Breast epithelium (tissue), 3 donors: ENCODE results near the gene OBSCN.

ENCODE experiments used
- POLR2A ChIP-seq: fragments of 450-650 bp; IDR thresholded peaks from one replicate; pipeline ENCODE4 v1.6.1; 2016; ENCODE audit warnings: antibody characterized with exemption, mild to moderate bottlenecking, moderate library complexity
- POLR2AphosphoS5 ChIP-seq, 3 donors: sonication (generic); formaldehyde crosslinking; IDR thresholded peaks; one replicate each; pipeline ENCODE4 v1.6.1; 2017; ENCODE audit warnings: antibody characterized with exemption in 3 of 3
- TF ChIP-seq, protein P1 (sequence below), 3 donors: fragments of 450-650 bp; IDR thresholded peaks; one replicate each; pipeline ENCODE4 v1.5.1; 2016 to 2017; ENCODE audit warnings: antibody characterized with exemption in 3 of 3, mild to moderate bottlenecking in 3 of 3, moderate library complexity in 3 of 3

GRCh38 chr1:228350179-228350742 lies 142.4 kb downstream of the OBSCN start:
- TF ChIP-seq, protein P1, sequence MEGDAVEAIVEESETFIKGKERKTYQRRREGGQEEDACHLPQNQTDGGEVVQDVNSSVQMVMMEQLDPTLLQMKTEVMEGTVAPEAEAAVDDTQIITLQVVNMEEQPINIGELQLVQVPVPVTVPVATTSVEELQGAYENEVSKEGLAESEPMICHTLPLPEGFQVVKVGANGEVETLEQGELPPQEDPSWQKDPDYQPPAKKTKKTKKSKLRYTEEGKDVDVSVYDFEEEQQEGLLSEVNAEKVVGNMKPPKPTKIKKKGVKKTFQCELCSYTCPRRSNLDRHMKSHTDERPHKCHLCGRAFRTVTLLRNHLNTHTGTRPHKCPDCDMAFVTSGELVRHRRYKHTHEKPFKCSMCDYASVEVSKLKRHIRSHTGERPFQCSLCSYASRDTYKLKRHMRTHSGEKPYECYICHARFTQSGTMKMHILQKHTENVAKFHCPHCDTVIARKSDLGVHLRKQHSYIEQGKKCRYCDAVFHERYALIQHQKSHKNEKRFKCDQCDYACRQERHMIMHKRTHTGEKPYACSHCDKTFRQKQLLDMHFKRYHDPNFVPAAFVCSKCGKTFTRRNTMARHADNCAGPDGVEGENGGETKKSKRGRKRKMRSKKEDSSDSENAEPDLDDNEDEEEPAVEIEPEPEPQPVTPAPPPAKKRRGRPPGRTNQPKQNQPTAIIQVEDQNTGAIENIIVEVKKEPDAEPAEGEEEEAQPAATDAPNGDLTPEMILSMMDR (IDR thresholded peaks at IDR 0.05), result no peak
- no peak for TF ChIP-seq POLR2A
- TF ChIP-seq POLR2AphosphoS5 (IDR thresholded peaks at IDR 0.05), result no peak
